Endodermal cell (in vitro differentiated cells): ENCODE data around the gene KCNQ2. TPM values are rescaled to one million over a fixed set of nuclear protein-coding genes. Genes with fewer than 3 reads are reported as not detected.
A peak's percentile ranks its signal among the peaks of the same experiment; 100 is the strongest.
"Not testable (repeated sequence)": the region's sequence is repeated elsewhere in the genome, so short reads cannot be mapped to it uniquely, and the experiment has no call there.

ENCODE experiments used
- DNase-seq: peaks from one replicate; pipeline ENCODE4 v3.0.0-alpha.2; 2017
- H3K27ac ChIP-seq: 2 replicates; pipeline ENCODE4 v1.5.1; 2013; ENCODE audit warnings: mild to moderate bottlenecking, low read depth, low read length, moderate library complexity
- H3K27me3 ChIP-seq: 2 replicates; pipeline ENCODE4 v1.6.1; 2013; ENCODE audit warnings: mild to moderate bottlenecking, low read length, moderate library complexity; ENCODE audit not compliant: insufficient read depth, control insufficient read depth, poor library complexity, severe bottlenecking
- H3K36me3 ChIP-seq: 2 replicates; pipeline ENCODE4 v1.7.0; 2013; ENCODE audit warnings: mild to moderate bottlenecking, low read length, moderate library complexity; ENCODE audit not compliant: control insufficient read depth, insufficient read depth
- H3K4me1 ChIP-seq: one replicate; pipeline ENCODE4 v1.7.0; 2013; ENCODE audit warnings: low read length; ENCODE audit not compliant: control insufficient read depth, insufficient read depth
- H3K4me3 ChIP-seq: 2 replicates; pipeline ENCODE4 v1.5.1; 2013; ENCODE audit warnings: mild to moderate bottlenecking, low read length, moderate library complexity
- H3K9ac ChIP-seq: 2 replicates; pipeline ENCODE4 v1.6.1; 2013; ENCODE audit warnings: mild to moderate bottlenecking, low read length, moderate library complexity; ENCODE audit not compliant: poor library complexity, severe bottlenecking; ENCODE audit errors: extremely low read depth
- H3K9me3 ChIP-seq: 2 replicates; pipeline ENCODE4 v1.6.1; 2013; ENCODE audit warnings: mild to moderate bottlenecking, low read length, moderate library complexity; ENCODE audit not compliant: control insufficient read depth
- H3K27ac Mint-ChIP-seq: 2 replicates; pipeline ENCODE4 v1.8.0; 2020; ENCODE audit warnings: mixed read lengths
- H3K27me3 Mint-ChIP-seq: 2 replicates; pipeline ENCODE4 v1.8.0; 2021; ENCODE audit warnings: mild to moderate bottlenecking, mixed read lengths; ENCODE audit not compliant: insufficient read depth
- H3K36me3 Mint-ChIP-seq: 2 replicates; pipeline ENCODE4 v1.8.0; 2020; ENCODE audit warnings: low read depth, mixed read lengths
- H3K4me1 Mint-ChIP-seq: 2 replicates; pipeline ENCODE4 v1.8.0; 2020; ENCODE audit warnings: mixed read lengths
- H3K4me3 Mint-ChIP-seq: 2 replicates; pipeline ENCODE4 v1.8.0; 2020; ENCODE audit warnings: mild to moderate bottlenecking, moderate library complexity, mixed read lengths
- H3K9me3 Mint-ChIP-seq: 2 replicates; pipeline ENCODE4 v1.8.0; 2020; ENCODE audit warnings: mild to moderate bottlenecking, mixed read lengths
- WGBS, 2 experiments: methylation state at CpG; one replicate each; pipeline versions ENCODE4 v1.1.5 to v1.1.7; 2013; ENCODE audit warnings: missing lambda C conversion rate in 2 of 2, mixed read lengths in 1 of 2; ENCODE audit not compliant: insufficient coverage in 1 of 2, insufficient read length in 1 of 2; 5-methylcytosine and 5-hydroxymethylcytosine counted together
- total RNA-seq, 2 donors: library from RNA; stranded (reverse); fragmentation: NEBNext Ultra II Directional in 1 of 2; extraction: Animal tissue kit (Norgen Biotek cat#: 25700) in 1 of 2; gene quantifications; 2 replicates in 1 of 2; 3 replicates in 1 of 2; pipeline ENCODE4 v1.2.1, GENCODE V29; 2021
- TF ChIP-seq, protein P1 (sequence below): fragments of 200-600 bp; sonication (generic); conservative IDR thresholded peaks from 2 replicates; pipeline ENCODE4 v1.5.0; 2021; ENCODE audit warnings: antibody characterized with exemption, mild to moderate bottlenecking

The KCNQ2 gene
- total RNA-seq, 2 donors from 2014 or later, result 36.4 to 62.8 TPM

DNA sequence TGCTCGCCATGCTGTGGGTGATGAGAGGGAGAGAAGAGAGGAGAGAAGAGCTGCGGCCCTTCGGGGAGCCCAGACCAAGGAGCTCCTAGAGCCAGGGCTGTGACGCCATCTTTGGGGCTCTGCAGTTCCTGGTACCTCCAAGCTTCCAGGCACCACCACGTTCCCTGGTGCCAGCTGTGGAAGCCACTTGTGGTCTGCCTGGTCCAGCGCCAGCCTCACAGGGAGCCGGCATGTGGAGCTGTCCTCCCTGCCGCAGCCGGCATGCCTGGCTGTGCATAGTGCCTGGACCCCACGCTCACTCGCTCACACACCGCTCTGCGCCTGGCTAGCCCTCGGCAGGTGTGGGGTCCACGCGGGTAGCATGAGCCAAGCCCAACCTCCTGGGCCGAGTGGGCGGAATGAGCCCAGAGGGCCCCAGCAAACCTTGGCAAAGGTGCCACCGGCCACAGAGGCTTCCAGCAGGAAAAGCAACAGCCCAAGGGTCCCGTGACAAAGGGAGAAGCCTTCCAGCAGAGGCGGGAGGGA is 92.0 kb downstream of the KCNQ2 start:
- no peak overlapping the region for H3K27ac Mint-ChIP-seq
- H3K27me3 Mint-ChIP-seq, result no peaks in the 10 kb centered on the region
- H3K9ac ChIP-seq, result no peak overlapping the region
- peaks cover 2% of the 10 kb centered on the region for H3K4me1 Mint-ChIP-seq
- TF ChIP-seq, protein P1, sequence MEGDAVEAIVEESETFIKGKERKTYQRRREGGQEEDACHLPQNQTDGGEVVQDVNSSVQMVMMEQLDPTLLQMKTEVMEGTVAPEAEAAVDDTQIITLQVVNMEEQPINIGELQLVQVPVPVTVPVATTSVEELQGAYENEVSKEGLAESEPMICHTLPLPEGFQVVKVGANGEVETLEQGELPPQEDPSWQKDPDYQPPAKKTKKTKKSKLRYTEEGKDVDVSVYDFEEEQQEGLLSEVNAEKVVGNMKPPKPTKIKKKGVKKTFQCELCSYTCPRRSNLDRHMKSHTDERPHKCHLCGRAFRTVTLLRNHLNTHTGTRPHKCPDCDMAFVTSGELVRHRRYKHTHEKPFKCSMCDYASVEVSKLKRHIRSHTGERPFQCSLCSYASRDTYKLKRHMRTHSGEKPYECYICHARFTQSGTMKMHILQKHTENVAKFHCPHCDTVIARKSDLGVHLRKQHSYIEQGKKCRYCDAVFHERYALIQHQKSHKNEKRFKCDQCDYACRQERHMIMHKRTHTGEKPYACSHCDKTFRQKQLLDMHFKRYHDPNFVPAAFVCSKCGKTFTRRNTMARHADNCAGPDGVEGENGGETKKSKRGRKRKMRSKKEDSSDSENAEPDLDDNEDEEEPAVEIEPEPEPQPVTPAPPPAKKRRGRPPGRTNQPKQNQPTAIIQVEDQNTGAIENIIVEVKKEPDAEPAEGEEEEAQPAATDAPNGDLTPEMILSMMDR, result no peak
- no peaks in the 10 kb centered on the region for H3K4me1 ChIP-seq
- no peaks in the 10 kb centered on the region for H3K36me3 Mint-ChIP-seq
- no peak overlapping the region for H3K27ac ChIP-seq
- H3K36me3 ChIP-seq, result no peaks in the 10 kb centered on the region
- 93% methylated on average over 16 to 21 of the region's 21 CpGs for WGBS, 2 experiments
- no peak overlapping the region for H3K4me3 ChIP-seq
- DNase-seq, result no peak
- H3K4me3 Mint-ChIP-seq, result no peak overlapping the region
- no peaks in the 10 kb centered on the region for H3K27me3 ChIP-seq
- H3K9me3 Mint-ChIP-seq, result peaks cover 10% of the 10 kb centered on the region
- peaks cover 4% of the 10 kb centered on the region for H3K9me3 ChIP-seq

DNA sequence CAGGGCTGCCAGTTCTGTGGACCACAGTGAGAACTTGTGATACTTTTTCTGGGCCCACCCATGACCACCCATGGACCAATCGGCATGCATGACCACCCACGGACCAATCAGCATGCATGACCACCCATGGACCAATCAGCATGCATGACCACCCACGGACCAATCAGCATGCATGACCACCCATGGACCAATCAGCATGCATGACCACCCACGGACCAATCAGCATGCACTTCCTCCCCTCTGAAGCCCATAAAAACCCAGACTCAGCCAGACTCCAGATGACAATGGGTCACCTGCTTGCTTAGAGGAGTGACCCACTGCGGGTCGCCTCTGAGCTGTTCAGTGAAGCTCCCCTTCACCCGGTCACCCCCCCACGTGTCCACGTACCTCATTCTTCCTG is 92.6 kb downstream of the KCNQ2 start:
- WGBS, 2 experiments, result 92 to 98% methylated on average over 6 to 9 of the region's 9 CpGs
- DNase-seq, H3K27ac Mint-ChIP-seq, H3K9me3 ChIP-seq, H3K4me3 ChIP-seq, H3K36me3 Mint-ChIP-seq, H3K4me1 ChIP-seq, H3K27ac ChIP-seq, H3K4me1 Mint-ChIP-seq, H3K36me3 ChIP-seq, H3K9ac ChIP-seq, H3K4me3 Mint-ChIP-seq, H3K27me3 Mint-ChIP-seq, H3K27me3 ChIP-seq, H3K9me3 Mint-ChIP-seq: not testable (repeated sequence)

DNA sequence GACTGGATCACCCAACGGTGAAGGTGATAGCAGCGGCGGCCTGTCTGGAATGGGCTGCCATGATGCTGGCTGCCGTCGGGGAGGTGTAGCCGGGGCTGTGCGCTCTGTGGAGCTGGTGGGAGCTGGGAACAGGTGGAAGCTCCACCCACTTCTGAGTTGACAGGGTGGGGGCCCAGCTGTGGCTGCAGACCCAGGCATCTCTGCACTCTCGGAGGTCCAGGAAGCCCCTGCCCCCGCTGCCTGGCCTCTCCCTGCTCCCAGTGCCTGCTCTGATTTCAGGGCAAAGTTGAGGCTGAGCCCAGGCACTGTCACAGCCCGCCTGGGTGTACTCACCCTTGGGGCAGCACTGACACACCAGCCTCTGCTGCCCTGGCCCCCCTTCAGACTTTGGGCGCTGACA is 93.2 kb downstream of the KCNQ2 start:
- no peak overlapping the region for H3K27ac Mint-ChIP-seq
- no peak overlapping the region for H3K9ac ChIP-seq
- no peaks in the 10 kb centered on the region for H3K36me3 ChIP-seq
- H3K4me1 Mint-ChIP-seq, result peaks cover 2% of the 10 kb centered on the region
- WGBS, 2 experiments, result 91 to 92% methylated on average over 5 to 11 of the region's 11 CpGs
- H3K4me3 ChIP-seq, result no peak overlapping the region
- peaks cover under 1% of the 10 kb centered on the region for H3K9me3 Mint-ChIP-seq
- no peaks in the 10 kb centered on the region for H3K36me3 Mint-ChIP-seq
- DNase-seq, result no peak
- no peak overlapping the region for H3K4me3 Mint-ChIP-seq
- H3K27ac ChIP-seq, result peak overlapping the region; percentile 97
- no peaks in the 10 kb centered on the region for H3K27me3 Mint-ChIP-seq
- H3K27me3 ChIP-seq, result no peaks in the 10 kb centered on the region
- no peaks in the 10 kb centered on the region for H3K9me3 ChIP-seq
- TF ChIP-seq, protein P1, result no peak
- H3K4me1 ChIP-seq, result no peaks in the 10 kb centered on the region

DNA sequence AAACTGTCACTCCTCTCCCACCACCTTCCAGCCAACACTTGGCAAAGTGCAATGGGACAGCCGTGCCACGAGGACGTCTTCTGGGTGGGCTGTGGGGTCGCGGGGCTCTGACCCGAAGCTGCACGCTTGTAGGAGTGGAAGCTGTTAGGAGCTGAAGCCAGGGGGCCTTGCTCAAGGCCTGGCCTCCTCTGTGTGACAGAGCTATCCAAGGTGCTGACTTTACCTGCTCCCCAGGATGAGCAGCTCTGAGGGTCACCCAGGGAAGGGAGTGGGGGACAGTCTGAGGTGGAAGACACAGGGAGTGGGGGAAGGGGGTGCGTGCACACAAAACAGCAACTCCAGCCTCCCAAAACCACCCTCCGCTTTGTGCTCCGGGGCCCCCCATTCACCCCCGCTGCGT is 93.8 kb downstream of the KCNQ2 start:
- H3K9me3 Mint-ChIP-seq, result no peaks in the 10 kb centered on the region
- no peak overlapping the region for H3K4me3 ChIP-seq
- no peaks in the 10 kb centered on the region for H3K4me1 ChIP-seq
- no peaks in the 10 kb centered on the region for H3K27me3 Mint-ChIP-seq
- 69 to 80% methylated on average over 10 to 12 of the region's 12 CpGs for WGBS, 2 experiments
- no peak overlapping the region for H3K9ac ChIP-seq
- no peak overlapping the region for H3K27ac Mint-ChIP-seq
- TF ChIP-seq, protein P1, result peak; percentile 50
- H3K4me3 Mint-ChIP-seq, result no peak overlapping the region
- H3K36me3 Mint-ChIP-seq, result no peaks in the 10 kb centered on the region
- H3K27me3 ChIP-seq, result no peaks in the 10 kb centered on the region
- DNase-seq, result peak; percentile 79
- peaks cover 2% of the 10 kb centered on the region for H3K4me1 Mint-ChIP-seq
- no peaks in the 10 kb centered on the region for H3K9me3 ChIP-seq
- H3K36me3 ChIP-seq, result no peaks in the 10 kb centered on the region
- peak overlapping the region; percentile 97 for H3K27ac ChIP-seq
